GM18505 (cell line): ENCODE data around the gene RAP1B.
A peak's percentile ranks its signal among the peaks of the same experiment; 100 is the strongest.

Source experiments
- ATAC-seq: cut with Tn5 transposase; IDR thresholded peaks from one replicate; pipeline ENCODE4 v1.9.1; 2021; ENCODE audit not compliant: unreplicated experiment
- POLR2A ChIP-seq: IDR thresholded peaks from 4 replicates; pipeline ENCODE4 v1.6.1; 2011; ENCODE audit warnings: borderline replicate concordance; ENCODE audit not compliant: insufficient read depth, insufficient read length; ENCODE audit errors: extremely low read depth

RAP1B gene

GRCh38 chr12:68589194-68589593, 21.5 kb upstream of the RAP1B start:
- no peak for TF ChIP-seq POLR2A
- ATAC-seq: no peak

GRCh38 chr12:68591734-68592418, 18.8 kb upstream of the RAP1B start:
- ATAC-seq: no peak
- TF ChIP-seq POLR2A: no peak

GRCh38 chr12:68595241-68595640, 15.5 kb upstream of the RAP1B start:
- no peak for TF ChIP-seq POLR2A
- no peak for ATAC-seq

GRCh38 chr12:68601767-68602166, 8.9 kb upstream of the RAP1B start:
- TF ChIP-seq POLR2A: no peak
- ATAC-seq: no peak

- no peak for TF ChIP-seq POLR2A
- ATAC-seq: no peak
These were observed 8.0 kb upstream of the RAP1B start for GRCh38 chr12:68602720-68603119.

GRCh38 chr12:68608191-68608590, 2.5 kb upstream of the RAP1B start:
- TF ChIP-seq POLR2A: no peak
- ATAC-seq: no peak

GRCh38 chr12:68609998-68610369, 715 bp upstream of the RAP1B start:
- no peak for ATAC-seq
- TF ChIP-seq POLR2A: no peak

GRCh38 chr12:68611094-68611805, 551 bp downstream of the RAP1B start:
- TF ChIP-seq POLR2A: no peak
- peak; percentile 41 for ATAC-seq

GRCh38 chr12:68611806-68612160, 1.1 kb downstream of the RAP1B start:
- no peak for ATAC-seq
- TF ChIP-seq POLR2A: no peak

GRCh38 chr12:68612202-68612601, 1.5 kb downstream of the RAP1B start:
- TF ChIP-seq POLR2A: peak; percentile 22
- no peak for ATAC-seq

GRCh38 chr12:68612697-68613096, 2.0 kb downstream of the RAP1B start:
- no peak for ATAC-seq
- TF ChIP-seq POLR2A: no peak

GRCh38 chr12:68613209-68613904, 2.7 kb downstream of the RAP1B start:
- ATAC-seq: no peak
- TF ChIP-seq POLR2A: no peak

GRCh38 chr12:68614105-68614679, 3.5 kb downstream of the RAP1B start:
- TF ChIP-seq POLR2A: no peak
- ATAC-seq: no peak
